Fibroblast of villous mesenchyme (primary cell): ENCODE measurements around the gene ABCD1. TPM values are rescaled to one million over a fixed set of nuclear protein-coding genes. Genes with fewer than 3 reads are reported as not detected.
"Not testable (repeated sequence)": the region's sequence is repeated elsewhere in the genome, so short reads cannot be mapped to it uniquely, and the experiment has no call there.

ENCODE experiments used
- DNase-seq: peaks from one replicate; pipeline ENCODE4 v3.0.0-alpha.2; 2010; ENCODE audit warnings: low read depth
- H3K4me3 ChIP-seq: 2 replicates; pipeline ENCODE4 v1.5.1; 2011; ENCODE audit warnings: low read depth, mild to moderate bottlenecking, low read length
- CTCF ChIP-seq: IDR thresholded peaks from 2 replicates; pipeline ENCODE4 v1.5.1; 2012; ENCODE audit warnings: low read depth, mild to moderate bottlenecking, low read length; ENCODE audit not compliant: insufficient read depth
- total RNA-seq: library from RNA; depleted of rRNA; stranded (reverse); fragments of >200 nt; gene quantifications from 2 replicates; pipeline ENCODE4 v1.2.3, GENCODE V29; 2012

Gene ABCD1
- total RNA-seq, 1 donor: 15.5 TPM

- DNase-seq: no peak
- TF ChIP-seq CTCF: no peak
- no peak overlapping the region for H3K4me3 ChIP-seq
Measured at GRCh38 chrX:153739754-153740486, 15.3 kb downstream of the ABCD1 start.

GRCh38 chrX:153740631-153741222 lies 16.1 kb downstream of the ABCD1 start:
- DNase-seq: no peak
- H3K4me3 ChIP-seq: no peak overlapping the region
- TF ChIP-seq CTCF: no peak

GRCh38 chrX:153741446-153741845 lies 16.8 kb downstream of the ABCD1 start:
- H3K4me3 ChIP-seq: no peak overlapping the region
- TF ChIP-seq CTCF: no peak
- no peak for DNase-seq

- H3K4me3 ChIP-seq, DNase-seq: not testable (repeated sequence)
Measured at GRCh38 chrX:153742111-153742510, 17.5 kb downstream of the ABCD1 start.

GRCh38 chrX:153742796-153743467 lies 18.3 kb downstream of the ABCD1 start:
- not testable (repeated sequence) for H3K4me3 ChIP-seq, DNase-seq

- DNase-seq: peak; percentile 32
- not testable (repeated sequence) for H3K4me3 ChIP-seq
Measured at GRCh38 chrX:153743468-153744209, 19.0 kb downstream of the ABCD1 start.

GRCh38 chrX:153744210-153745066 lies 19.8 kb downstream of the ABCD1 start:
- no peak for DNase-seq
- no peak overlapping the region for H3K4me3 ChIP-seq
- no peak for TF ChIP-seq CTCF

GRCh38 chrX:153745067-153745433 lies 20.4 kb downstream of the ABCD1 start:
- not testable (repeated sequence) for H3K4me3 ChIP-seq, DNase-seq
